HEK293T (cell line): ENCODE measurements around the gene TACC2.

Experiments
- CTCF ChIA-PET: fragments of 350-600 bp; formaldehyde crosslinking; extraction: SDS; loops from one replicate; lab custom pipeline; 2021; ENCODE audit warnings: antibody characterized with exemption, inconsistent platforms; lab: Yijun Ruan, JAX
- POLR2A ChIA-PET: fragments of 350-600 bp; formaldehyde crosslinking; extraction: SDS; loops from one replicate; lab custom pipeline; 2020; ENCODE audit warnings: antibody characterized with exemption, inconsistent platforms; lab: Yijun Ruan, JAX
- DNase-seq: peaks from one replicate; pipeline ENCODE4 v3.0.0; 2012; ENCODE audit warnings: mixed read lengths; ENCODE audit errors: extremely low spot score
- ARNT ChIP-seq: fragments of 450-650 bp; IDR thresholded peaks from 2 replicates; pipeline ENCODE4 v1.6.1; 2017; ENCODE audit warnings: mild to moderate bottlenecking
- BHLHE40 ChIP-seq: fragments of 450-650 bp; IDR thresholded peaks from 2 replicates; pipeline ENCODE4 v1.6.1; 2016; ENCODE audit warnings: mild to moderate bottlenecking, moderate library complexity, borderline replicate concordance
- CTBP1 ChIP-seq: fragments of 450-650 bp; IDR thresholded peaks from 2 replicates; pipeline ENCODE4 v1.6.1; 2016; ENCODE audit warnings: borderline replicate concordance
- ELF4 ChIP-seq: fragments of 450-650 bp; IDR thresholded peaks from 2 replicates; pipeline ENCODE4 v1.6.1; 2017; ENCODE audit warnings: antibody characterized with exemption
- FOXA1 ChIP-seq: fragments of 450-650 bp; IDR thresholded peaks from 2 replicates; pipeline ENCODE4 v1.6.1; 2016; ENCODE audit warnings: mild to moderate bottlenecking
- FOXK2 ChIP-seq: fragments of 450-650 bp; IDR thresholded peaks from 2 replicates; pipeline ENCODE4 v1.6.1; 2016; ENCODE audit warnings: mild to moderate bottlenecking
- FOXM1 ChIP-seq: fragments of 450-650 bp; IDR thresholded peaks from 2 replicates; pipeline ENCODE4 v1.6.1; 2017; ENCODE audit warnings: mild to moderate bottlenecking, borderline replicate concordance
- HDGF ChIP-seq: fragments of 450-650 bp; IDR thresholded peaks from 2 replicates; pipeline ENCODE4 v1.6.1; 2017; ENCODE audit warnings: antibody characterized with exemption, borderline replicate concordance
- L3MBTL2 ChIP-seq: fragments of 450-650 bp; conservative IDR thresholded peaks from 2 replicates; pipeline ENCODE4 v1.6.1; 2016; ENCODE audit warnings: mild to moderate bottlenecking
- LEF1 ChIP-seq: fragments of 450-650 bp; IDR thresholded peaks from 2 replicates; pipeline ENCODE4 v1.6.1; 2017; ENCODE audit warnings: mild to moderate bottlenecking, borderline replicate concordance
- NFRKB ChIP-seq: fragments of 450-650 bp; IDR thresholded peaks from 2 replicates; pipeline ENCODE4 v1.6.1; 2016; ENCODE audit warnings: mild to moderate bottlenecking, moderate library complexity
- SP1 ChIP-seq: fragments of 450-650 bp; IDR thresholded peaks from 2 replicates; pipeline ENCODE4 v1.6.1; 2017
- SUZ12 ChIP-seq: fragments of 450-650 bp; IDR thresholded peaks from 2 replicates; pipeline ENCODE4 v1.6.1; 2016; ENCODE audit warnings: mild to moderate bottlenecking
- TARDBP ChIP-seq: fragments of 450-650 bp; IDR thresholded peaks from 2 replicates; pipeline ENCODE4 v1.6.1; 2016
- ZNF384 ChIP-seq: fragments of 450-650 bp; IDR thresholded peaks from 2 replicates; pipeline ENCODE4 v1.6.1; 2016
- TF ChIP-seq, protein P1 (sequence below): fragments of 450-650 bp; IDR thresholded peaks from 2 replicates; pipeline ENCODE4 v1.6.1; 2016

Gene TACC2

DNA sequence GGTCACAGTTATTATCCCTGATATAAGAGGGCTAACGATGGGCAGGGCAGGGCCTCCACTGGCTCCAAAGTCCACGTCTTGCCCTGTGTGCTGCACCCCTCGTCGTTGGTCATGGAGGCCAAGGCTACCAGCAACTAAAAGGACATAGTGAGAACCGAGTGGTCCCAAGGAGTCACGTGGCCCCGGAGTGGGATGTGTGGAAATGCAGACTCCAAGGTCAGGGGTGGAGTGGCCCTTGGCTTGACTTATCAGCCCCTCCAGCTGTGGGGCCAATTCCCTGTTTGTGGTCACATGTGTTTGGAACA lies 312.8 kb downstream of the TACC2 start:
- ChIA-PET CTCF (interaction anchor here (1.4 kb wide), 1 partner anchor 133 kb away, joined by 3 read pairs; no protein-coding TSS in a partner anchor), POLR2A (no interaction called here)
- TF ChIP-seq NFRKB (no peak), LEF1 (no peak), TARDBP (no peak), L3MBTL2 (no peak), ELF4 (no peak), SUZ12 (no peak), ARNT (no peak), FOXK2 (no peak)
- TF ChIP-seq, protein P1, sequence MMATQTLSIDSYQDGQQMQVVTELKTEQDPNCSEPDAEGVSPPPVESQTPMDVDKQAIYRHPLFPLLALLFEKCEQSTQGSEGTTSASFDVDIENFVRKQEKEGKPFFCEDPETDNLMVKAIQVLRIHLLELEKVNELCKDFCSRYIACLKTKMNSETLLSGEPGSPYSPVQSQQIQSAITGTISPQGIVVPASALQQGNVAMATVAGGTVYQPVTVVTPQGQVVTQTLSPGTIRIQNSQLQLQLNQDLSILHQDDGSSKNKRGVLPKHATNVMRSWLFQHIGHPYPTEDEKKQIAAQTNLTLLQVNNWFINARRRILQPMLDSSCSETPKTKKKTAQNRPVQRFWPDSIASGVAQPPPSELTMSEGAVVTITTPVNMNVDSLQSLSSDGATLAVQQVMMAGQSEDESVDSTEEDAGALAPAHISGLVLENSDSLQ: no peak
- DNase-seq: no peak

DNA sequence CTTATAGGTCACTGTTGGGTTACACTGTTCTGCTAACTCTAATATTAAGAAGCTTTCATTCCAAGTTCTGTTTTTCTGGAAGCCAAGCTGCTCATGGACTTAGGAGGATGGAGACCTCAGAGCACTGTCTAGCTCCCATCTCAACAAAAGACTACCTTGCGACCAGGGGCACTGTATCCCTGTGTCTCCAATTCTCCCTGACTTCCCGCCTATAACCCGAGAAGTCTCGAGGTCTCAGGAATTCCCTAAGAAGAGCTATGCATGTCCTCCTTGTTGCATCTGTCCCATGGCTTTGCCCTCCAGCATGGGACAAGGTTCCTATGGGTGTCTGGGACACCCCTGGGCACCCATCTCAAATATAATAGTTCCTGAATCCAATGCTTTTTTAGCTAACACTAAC lies 313.4 kb downstream of the TACC2 start:
- ChIA-PET CTCF (interaction anchor here (0.9 to 1.4 kb wide), 2 partner anchors 133 to 263 kb away, joined by 3 read pairs; no protein-coding TSS in a partner anchor), POLR2A (no interaction called here)
- no peak for DNase-seq
- TF ChIP-seq ARNT (no peak), TARDBP (no peak), SP1 (no peak), FOXA1 (no peak), FOXM1 (no peak), HDGF (no peak), ELF4 (no peak), NFRKB (no peak), BHLHE40 (no peak), FOXK2 (no peak), LEF1 (no peak)

DNA sequence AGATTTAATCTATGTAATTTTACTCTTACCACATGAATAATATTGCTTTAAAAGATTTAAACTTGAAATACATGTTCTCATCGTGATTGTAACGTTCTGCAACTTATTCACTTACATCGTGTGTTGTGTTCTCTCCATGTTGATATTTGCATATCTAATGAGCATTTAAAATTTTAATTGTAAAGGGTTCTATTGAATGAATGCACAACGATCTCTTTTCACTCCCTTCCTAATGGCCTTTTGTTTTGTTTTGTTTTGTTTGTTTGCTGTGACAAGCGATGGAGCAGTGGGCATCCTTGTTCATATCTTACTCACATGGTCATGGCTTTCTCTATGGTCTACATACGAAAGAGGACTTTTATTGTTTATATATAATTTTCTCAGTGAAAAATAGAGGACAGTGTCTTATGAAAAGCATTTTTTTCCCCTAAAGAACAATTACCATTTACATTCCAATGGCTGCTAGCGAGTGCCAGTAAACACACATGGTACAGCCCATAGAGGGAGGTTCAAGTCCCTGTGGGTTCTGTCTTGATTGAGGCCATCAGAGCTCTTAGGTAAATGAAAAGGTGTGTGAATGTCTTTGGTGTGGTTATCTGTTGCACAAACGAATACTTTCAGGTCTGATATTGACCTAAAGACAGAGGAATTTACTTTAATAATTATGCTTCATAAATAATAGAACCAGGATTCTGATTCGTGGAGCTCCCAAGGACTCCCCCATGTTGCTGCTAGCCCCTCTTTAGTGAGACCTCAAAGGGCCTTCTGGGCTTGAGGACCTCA lies 314.5 kb downstream of the TACC2 start:
- POLR2A ChIA-PET: no interaction called here
- no peak for TF ChIP-seq HDGF
- TF ChIP-seq FOXM1: no peak
- no peak for TF ChIP-seq ARNT
- TF ChIP-seq BHLHE40: no peak
- no peak for TF ChIP-seq LEF1
- TF ChIP-seq TARDBP: no peak
- TF ChIP-seq NFRKB: no peak
- TF ChIP-seq SP1: no peak
- TF ChIP-seq, protein P1: no peak
- no peak for TF ChIP-seq FOXK2
- no peak for TF ChIP-seq ZNF384
- no peak for TF ChIP-seq FOXA1
- TF ChIP-seq SUZ12: no peak
- no peak for TF ChIP-seq L3MBTL2
- TF ChIP-seq CTBP1: no peak
- no peak for TF ChIP-seq ELF4
- DNase-seq: no peak
- CTCF ChIA-PET: no interaction called here
